ENCODE results near the gene GRPEL2.

- TF ChIP-seq, protein P1, sequence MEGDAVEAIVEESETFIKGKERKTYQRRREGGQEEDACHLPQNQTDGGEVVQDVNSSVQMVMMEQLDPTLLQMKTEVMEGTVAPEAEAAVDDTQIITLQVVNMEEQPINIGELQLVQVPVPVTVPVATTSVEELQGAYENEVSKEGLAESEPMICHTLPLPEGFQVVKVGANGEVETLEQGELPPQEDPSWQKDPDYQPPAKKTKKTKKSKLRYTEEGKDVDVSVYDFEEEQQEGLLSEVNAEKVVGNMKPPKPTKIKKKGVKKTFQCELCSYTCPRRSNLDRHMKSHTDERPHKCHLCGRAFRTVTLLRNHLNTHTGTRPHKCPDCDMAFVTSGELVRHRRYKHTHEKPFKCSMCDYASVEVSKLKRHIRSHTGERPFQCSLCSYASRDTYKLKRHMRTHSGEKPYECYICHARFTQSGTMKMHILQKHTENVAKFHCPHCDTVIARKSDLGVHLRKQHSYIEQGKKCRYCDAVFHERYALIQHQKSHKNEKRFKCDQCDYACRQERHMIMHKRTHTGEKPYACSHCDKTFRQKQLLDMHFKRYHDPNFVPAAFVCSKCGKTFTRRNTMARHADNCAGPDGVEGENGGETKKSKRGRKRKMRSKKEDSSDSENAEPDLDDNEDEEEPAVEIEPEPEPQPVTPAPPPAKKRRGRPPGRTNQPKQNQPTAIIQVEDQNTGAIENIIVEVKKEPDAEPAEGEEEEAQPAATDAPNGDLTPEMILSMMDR (IDR thresholded peaks at IDR 0.05; ENCODE audit: poor library complexity): no peak
- TF ChIP-seq EZH2phosphoT487 (IDR thresholded peaks at IDR 0.05; ENCODE audit: low read depth, severe bottlenecking, unreplicated experiment): no peak
- no peak for TF ChIP-seq EZH2 (IDR thresholded peaks at IDR 0.05; ENCODE audit: borderline replicate concordance)
Observed at GRCh38 chr5:149364719-149365118, 19.4 kb downstream of the GRPEL2 start.

Measured in hepatocyte (in vitro differentiated cells).